MCF 10A (cell line): Measurements from ENCODE around the gene GNB1. TPM values are rescaled to one million over a fixed set of nuclear protein-coding genes. Genes with fewer than 3 reads are reported as not detected.

Experiments used
- BruUV-seq: library from RNA; stranded (reverse); fragments of 400-500 nt; replicated peaks from 2 replicates; lab custom pipeline; 2021; lab: Mats Ljungman, UMichigan
- CTCF ChIA-PET: fragments of 300-600 bp; sonication (Branson Sonifier 250); formaldehyde crosslinking; extraction: SDS; loops from one replicate; lab custom pipeline; 2021; ENCODE audit warnings: antibody characterized with exemption, inconsistent platforms; lab: Yijun Ruan, JAX
- POLR2A ChIA-PET: fragments of 300-600, 350-650 bp; sonication (Branson Sonifier 250); formaldehyde crosslinking; extraction: SDS; loops from one replicate; lab custom pipeline; 2020; ENCODE audit warnings: antibody characterized with exemption, inconsistent platforms; lab: Yijun Ruan, JAX
- DNase-seq: peaks from one replicate; pipeline ENCODE4 v3.0.0-alpha.2; 2018; ENCODE audit not compliant: unreplicated experiment
- H3K27ac Mint-ChIP-seq: one replicate; pipeline ENCODE4 v1.8.0; 2022; ENCODE audit warnings: mild to moderate bottlenecking, low read depth, mixed read lengths; ENCODE audit not compliant: unreplicated experiment
- H3K27me3 Mint-ChIP-seq: one replicate; pipeline ENCODE4 v1.8.0; 2022; ENCODE audit warnings: mixed read lengths; ENCODE audit not compliant: insufficient read depth, unreplicated experiment
- H3K36me3 Mint-ChIP-seq: one replicate; pipeline ENCODE4 v1.8.0; 2022; ENCODE audit warnings: mild to moderate bottlenecking, moderate library complexity, mixed read lengths; ENCODE audit not compliant: insufficient read depth, unreplicated experiment
- H3K4me1 Mint-ChIP-seq: one replicate; pipeline ENCODE4 v1.8.0; 2022; ENCODE audit warnings: mixed read lengths; ENCODE audit not compliant: insufficient read depth, unreplicated experiment
- H3K4me3 Mint-ChIP-seq: one replicate; pipeline ENCODE4 v1.8.0; 2022; ENCODE audit warnings: mild to moderate bottlenecking, moderate library complexity, mixed read lengths; ENCODE audit not compliant: unreplicated experiment
- H3K9me3 Mint-ChIP-seq: one replicate; pipeline ENCODE4 v1.8.0; 2022; ENCODE audit warnings: mixed read lengths; ENCODE audit not compliant: unreplicated experiment
- intact Hi-C: fragments of 100-400 bp; cut with micrococcal nuclease; formaldehyde crosslinking; loops from 2 replicates; pipeline ENCODE4 v1.14.1; 2022
- total RNA-seq: library from RNA; stranded (reverse); gene quantifications from 2 replicates; pipeline ENCODE4 v1.2.3, GENCODE V29; 2022
- TF ChIP-seq, protein P1 (sequence below): fragments of 200-600 bp; IDR thresholded peaks from one replicate; pipeline ENCODE4 v1.8.0; 2022; ENCODE audit warnings: antibody characterized with exemption, mild to moderate bottlenecking; ENCODE audit not compliant: unreplicated experiment

GNB1 gene
- total RNA-seq, 1 experiment from 2014 or later: 430 TPM

DNA sequence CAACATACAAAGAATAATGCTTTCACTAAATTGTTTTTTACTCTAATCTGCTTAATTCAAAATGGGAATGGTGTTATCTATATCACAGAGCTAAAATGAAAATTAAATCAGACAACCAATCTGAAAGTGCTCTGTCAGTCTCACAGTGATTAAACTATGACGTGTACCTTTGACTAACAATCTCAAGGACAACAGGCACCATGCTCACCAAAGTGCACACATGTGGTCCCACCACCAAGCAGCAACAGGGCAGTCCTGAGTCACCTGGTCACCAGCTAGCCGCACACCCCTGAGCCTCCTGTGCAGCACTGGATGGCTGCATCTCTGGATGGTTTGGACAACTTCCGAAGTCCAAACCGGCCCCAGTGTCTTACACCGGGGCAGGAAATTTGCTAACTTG is 58.1 kb downstream of the GNB1 start:
- Mint-ChIP-seq H3K27ac (no peak overlapping the region), H3K4me1 (peaks cover 21% of the 10 kb centered on the region), H3K36me3 (peaks cover 63% of the 10 kb centered on the region), H3K4me3 (no peak overlapping the region), H3K27me3 (no peaks in the 10 kb centered on the region), H3K9me3 (no peaks in the 10 kb centered on the region)
- intact Hi-C loops: no loop called here
- DNase-seq: no peak
- no TSS peak for BruUV-seq
- CTCF ChIA-PET: no interaction called here
- POLR2A ChIA-PET: interaction anchor here (0.6 kb wide), 1 partner anchor 19 kb away, joined by 3 read pairs; no protein-coding TSS in a partner anchor
- TF ChIP-seq, protein P1, sequence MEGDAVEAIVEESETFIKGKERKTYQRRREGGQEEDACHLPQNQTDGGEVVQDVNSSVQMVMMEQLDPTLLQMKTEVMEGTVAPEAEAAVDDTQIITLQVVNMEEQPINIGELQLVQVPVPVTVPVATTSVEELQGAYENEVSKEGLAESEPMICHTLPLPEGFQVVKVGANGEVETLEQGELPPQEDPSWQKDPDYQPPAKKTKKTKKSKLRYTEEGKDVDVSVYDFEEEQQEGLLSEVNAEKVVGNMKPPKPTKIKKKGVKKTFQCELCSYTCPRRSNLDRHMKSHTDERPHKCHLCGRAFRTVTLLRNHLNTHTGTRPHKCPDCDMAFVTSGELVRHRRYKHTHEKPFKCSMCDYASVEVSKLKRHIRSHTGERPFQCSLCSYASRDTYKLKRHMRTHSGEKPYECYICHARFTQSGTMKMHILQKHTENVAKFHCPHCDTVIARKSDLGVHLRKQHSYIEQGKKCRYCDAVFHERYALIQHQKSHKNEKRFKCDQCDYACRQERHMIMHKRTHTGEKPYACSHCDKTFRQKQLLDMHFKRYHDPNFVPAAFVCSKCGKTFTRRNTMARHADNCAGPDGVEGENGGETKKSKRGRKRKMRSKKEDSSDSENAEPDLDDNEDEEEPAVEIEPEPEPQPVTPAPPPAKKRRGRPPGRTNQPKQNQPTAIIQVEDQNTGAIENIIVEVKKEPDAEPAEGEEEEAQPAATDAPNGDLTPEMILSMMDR: no peak

DNA sequence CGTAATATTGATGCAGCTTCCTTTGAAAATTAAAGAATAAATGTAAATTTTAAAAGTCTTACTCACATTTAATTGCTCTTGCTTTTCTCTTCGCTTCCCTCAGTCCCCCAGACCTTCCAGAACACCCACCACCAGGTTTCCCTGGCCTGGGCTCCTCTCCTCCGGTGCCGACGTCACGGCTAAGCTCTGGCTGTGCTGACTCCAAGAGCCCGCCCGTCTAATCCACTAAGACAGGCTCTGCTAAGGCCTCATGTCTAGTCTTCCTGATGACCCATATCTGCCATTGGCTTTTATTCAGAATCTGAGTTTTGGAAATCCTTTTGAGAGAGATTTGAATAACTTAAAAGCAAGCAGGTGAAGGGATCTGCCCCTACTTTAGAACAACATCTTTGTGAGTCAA is 58.7 kb downstream of the GNB1 start:
- POLR2A ChIA-PET: interaction anchor here (1.0 kb wide), 1 partner anchor 49 kb away, joined by 3 read pairs; no protein-coding TSS in a partner anchor
- H3K4me1 Mint-ChIP-seq: peaks cover 21% of the 10 kb centered on the region
- H3K27me3 Mint-ChIP-seq: no peaks in the 10 kb centered on the region
- no TSS peak for BruUV-seq
- intact Hi-C loops: no loop called here
- TF ChIP-seq, protein P1: no peak
- H3K36me3 Mint-ChIP-seq: peaks cover 61% of the 10 kb centered on the region
- no peak overlapping the region for H3K4me3 Mint-ChIP-seq
- no peak for DNase-seq
- CTCF ChIA-PET: interaction anchor here (1.8 kb wide), 1 partner anchor 74 kb away, joined by 7 read pairs; no protein-coding TSS in a partner anchor
- no peak overlapping the region for H3K27ac Mint-ChIP-seq
- H3K9me3 Mint-ChIP-seq: no peaks in the 10 kb centered on the region

DNA sequence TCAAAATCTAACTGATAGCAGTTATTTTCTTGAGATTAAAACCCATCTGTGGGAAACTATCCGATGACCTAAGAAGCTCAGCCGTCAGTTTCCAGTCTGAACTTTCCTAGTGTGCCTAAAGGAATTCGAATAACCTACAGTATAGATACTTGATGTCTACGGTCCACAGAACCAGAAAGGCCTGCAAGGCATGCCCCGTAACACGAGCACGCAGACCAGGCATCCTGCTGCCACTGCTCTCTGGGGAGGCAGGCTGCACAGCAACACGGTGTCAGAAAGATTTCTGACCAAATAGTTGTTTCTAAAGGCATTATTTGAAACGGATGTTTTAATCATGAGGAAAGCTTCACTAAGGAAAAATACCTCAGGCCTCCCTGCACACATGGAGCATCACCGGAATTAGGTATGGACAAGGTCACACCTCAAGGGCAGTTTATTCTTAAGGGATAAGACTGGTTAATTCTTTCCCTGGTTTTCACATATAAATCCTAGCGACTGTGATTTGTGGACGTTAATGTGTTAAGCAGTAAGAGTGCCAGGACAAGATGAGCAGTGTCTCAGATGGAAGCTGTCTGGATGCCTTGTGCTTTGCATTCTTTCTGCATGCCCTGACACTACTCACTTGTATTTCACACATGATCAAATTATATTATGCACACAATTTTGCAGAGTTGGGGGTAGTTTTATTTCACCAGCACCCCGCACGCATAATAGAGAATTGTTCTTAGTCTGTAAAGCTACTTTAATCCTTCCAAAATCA is 63.6 kb downstream of the GNB1 start:
- Mint-ChIP-seq H3K9me3 (no peaks in the 10 kb centered on the region), H3K36me3 (peaks cover 60% of the 10 kb centered on the region), H3K27me3 (no peaks in the 10 kb centered on the region), H3K4me3 (no peak overlapping the region), H3K27ac (no peak overlapping the region), H3K4me1 (peaks cover 4% of the 10 kb centered on the region)
- no peak for DNase-seq
- TF ChIP-seq, protein P1: no peak
- CTCF ChIA-PET: interaction anchor here (0.9 kb wide), 1 partner anchor 79 kb away, joined by 3 read pairs; no protein-coding TSS in a partner anchor
- POLR2A ChIA-PET: interaction anchor here (0.8 to 1.3 kb wide), 2 partner anchors 14 to 20 kb away, joined by 3 to 4 read pairs; no protein-coding TSS in a partner anchor
- intact Hi-C loops: no loop called here
- no TSS peak for BruUV-seq

DNA sequence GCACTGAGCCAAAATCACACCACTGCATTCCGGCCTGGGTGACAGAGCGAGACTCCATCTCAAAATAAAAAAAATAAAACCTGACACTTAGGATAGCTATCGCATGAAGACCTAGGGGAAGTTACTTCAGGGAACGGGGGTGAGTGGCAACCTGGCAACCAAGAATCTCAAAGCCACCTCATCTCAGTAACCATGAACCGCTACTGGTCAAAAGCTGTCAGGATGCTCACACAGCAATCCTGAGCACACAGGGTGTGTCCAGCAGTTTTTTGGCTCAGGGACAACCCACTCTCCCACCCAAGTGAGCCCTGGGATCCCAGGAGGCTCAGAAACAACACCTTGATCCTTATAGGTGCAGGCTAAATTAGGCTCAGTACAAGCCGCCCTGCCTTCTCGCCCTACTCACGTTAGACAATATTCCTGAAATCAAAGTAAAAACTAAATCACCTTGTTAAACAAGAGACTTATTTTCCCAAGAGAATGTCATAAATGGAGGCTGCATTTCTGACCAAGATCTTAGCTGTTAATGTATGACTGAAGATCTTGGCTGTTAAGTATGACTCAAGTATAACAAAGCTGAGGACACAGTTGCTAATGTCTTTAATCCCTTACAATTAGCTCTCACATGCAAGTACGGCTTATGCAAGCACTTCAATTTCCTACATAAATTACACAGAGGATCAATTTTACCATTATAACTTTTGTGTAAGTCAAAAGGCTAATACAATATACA is 64.4 kb downstream of the GNB1 start:
- H3K9me3 Mint-ChIP-seq: no peaks in the 10 kb centered on the region
- BruUV-seq: no TSS peak
- intact Hi-C loops: no loop called here
- ChIA-PET CTCF (interaction anchor here (0.6 to 0.9 kb wide), 3 partner anchors 16 to 79 kb away, joined by 3 read pairs; no protein-coding TSS in a partner anchor), POLR2A (interaction anchor here (0.8 kb wide), 1 partner anchor 21 kb away, joined by 4 read pairs; no protein-coding TSS in a partner anchor)
- peaks cover 57% of the 10 kb centered on the region for H3K36me3 Mint-ChIP-seq
- H3K4me3 Mint-ChIP-seq: no peak overlapping the region
- no peaks in the 10 kb centered on the region for H3K27me3 Mint-ChIP-seq
- H3K27ac Mint-ChIP-seq: no peak overlapping the region
- no peaks in the 10 kb centered on the region for H3K4me1 Mint-ChIP-seq
- DNase-seq: no peak
- TF ChIP-seq, protein P1: no peak
